Measurements from ENCODE around the gene CTXN1.

GRCh38 chr19:7912144-7912696 is 13.7 kb downstream of the CTXN1 start:
- TF ChIP-seq, protein P1, sequence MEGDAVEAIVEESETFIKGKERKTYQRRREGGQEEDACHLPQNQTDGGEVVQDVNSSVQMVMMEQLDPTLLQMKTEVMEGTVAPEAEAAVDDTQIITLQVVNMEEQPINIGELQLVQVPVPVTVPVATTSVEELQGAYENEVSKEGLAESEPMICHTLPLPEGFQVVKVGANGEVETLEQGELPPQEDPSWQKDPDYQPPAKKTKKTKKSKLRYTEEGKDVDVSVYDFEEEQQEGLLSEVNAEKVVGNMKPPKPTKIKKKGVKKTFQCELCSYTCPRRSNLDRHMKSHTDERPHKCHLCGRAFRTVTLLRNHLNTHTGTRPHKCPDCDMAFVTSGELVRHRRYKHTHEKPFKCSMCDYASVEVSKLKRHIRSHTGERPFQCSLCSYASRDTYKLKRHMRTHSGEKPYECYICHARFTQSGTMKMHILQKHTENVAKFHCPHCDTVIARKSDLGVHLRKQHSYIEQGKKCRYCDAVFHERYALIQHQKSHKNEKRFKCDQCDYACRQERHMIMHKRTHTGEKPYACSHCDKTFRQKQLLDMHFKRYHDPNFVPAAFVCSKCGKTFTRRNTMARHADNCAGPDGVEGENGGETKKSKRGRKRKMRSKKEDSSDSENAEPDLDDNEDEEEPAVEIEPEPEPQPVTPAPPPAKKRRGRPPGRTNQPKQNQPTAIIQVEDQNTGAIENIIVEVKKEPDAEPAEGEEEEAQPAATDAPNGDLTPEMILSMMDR (IDR thresholded peaks at IDR 0.05) = no peak
- TF ChIP-seq POLR2A (IDR thresholded peaks at IDR 0.05) = no peak

Measured in testis (tissue), 2 donors.